ENCODE data around the gene ATP2B1. TPM values are rescaled to one million over a fixed set of nuclear protein-coding genes. Genes with fewer than 3 reads are reported as not detected.

The ATP2B1 gene
- total RNA-seq, 1 donor from 2014 or later: 43.3 TPM

DNA sequence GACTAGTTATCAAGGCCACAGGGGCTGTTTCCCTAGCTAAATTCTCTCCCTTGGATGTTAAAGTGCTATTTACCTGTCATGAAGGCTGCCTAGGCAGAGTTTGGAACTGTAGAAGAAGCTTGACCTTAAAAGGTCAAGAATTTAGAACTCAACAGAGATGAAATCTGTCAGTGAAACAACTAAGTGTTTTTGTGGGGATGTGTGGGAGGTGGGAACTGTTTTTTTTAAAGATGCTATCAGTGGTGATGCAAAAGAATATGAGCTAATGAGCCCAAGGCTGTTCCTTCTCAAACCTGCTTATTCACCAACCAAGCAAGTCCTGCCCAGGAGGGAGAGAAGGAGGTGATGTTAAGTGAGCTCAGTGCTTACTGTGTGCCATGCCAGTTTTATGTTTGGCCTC lies 142.0 kb downstream of the ATP2B1 start:
- DNase-seq (ENCODE audit: low spot score) (no peak), ATAC-seq (no peak)
- intact Hi-C loops (cut with DNase I): no loop called here

- DNase-seq (ENCODE audit: low spot score): no peak
- ATAC-seq: no peak
- intact Hi-C loops (cut with DNase I): no loop called here
Observed at GRCh38 chr12:89565002-89565401, 143.6 kb downstream of the ATP2B1 start.

DNA sequence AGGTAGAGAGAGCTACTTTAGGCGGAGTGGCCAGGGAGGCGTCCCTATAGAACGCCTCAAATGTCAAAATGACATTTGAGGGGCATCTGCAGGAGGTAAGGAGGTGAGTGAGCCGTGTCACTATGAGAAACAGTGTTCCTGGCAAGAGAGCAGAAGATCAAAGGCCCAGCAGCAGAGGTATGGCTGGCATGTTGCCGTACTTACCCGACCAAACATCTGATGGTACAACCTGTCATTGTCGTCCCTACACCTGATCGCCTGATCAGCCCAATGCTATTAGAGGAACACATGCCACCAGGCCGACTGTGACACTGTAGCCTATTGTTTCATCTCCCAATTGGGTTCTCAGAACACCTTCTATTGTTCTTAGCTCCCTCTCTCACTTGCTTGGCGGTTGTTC lies 148.9 kb downstream of the ATP2B1 start:
- ATAC-seq: no peak
- no peak for DNase-seq (ENCODE audit: low spot score)
- intact Hi-C loops (cut with DNase I): no loop called here

DNA sequence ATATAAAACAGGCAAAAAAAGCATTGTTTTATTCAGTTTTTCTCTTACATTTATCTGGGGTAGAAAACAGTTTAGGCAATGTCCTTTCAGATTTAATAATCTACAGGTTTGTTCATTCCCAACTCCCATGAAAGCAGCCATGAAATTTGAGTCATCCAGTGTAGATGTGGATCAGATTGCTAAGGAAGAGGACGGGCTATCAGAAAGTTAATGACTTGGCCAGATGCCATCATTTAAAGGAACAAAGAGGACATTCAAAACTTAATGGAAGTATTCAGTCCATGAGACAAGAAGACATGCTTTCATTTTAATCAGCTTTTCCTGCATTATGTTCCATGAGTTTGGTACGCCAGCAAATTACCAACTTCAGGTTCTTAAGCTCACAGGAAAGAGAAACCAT lies 151.7 kb downstream of the ATP2B1 start:
- no peak for DNase-seq (ENCODE audit: low spot score)
- intact Hi-C loops (cut with DNase I): no loop called here
- no peak for ATAC-seq

GRCh38 chr12:89552376-89552775 lies 156.3 kb downstream of the ATP2B1 start:
- intact Hi-C loops (cut with DNase I): no loop called here
- DNase-seq (ENCODE audit: low spot score) (no peak), ATAC-seq (no peak)

- DNase-seq (ENCODE audit: low spot score) (no peak), ATAC-seq (no peak)
- intact Hi-C loops (cut with DNase I): no loop called here
Observed at GRCh38 chr12:89551747-89552146, 156.9 kb downstream of the ATP2B1 start.

DNA sequence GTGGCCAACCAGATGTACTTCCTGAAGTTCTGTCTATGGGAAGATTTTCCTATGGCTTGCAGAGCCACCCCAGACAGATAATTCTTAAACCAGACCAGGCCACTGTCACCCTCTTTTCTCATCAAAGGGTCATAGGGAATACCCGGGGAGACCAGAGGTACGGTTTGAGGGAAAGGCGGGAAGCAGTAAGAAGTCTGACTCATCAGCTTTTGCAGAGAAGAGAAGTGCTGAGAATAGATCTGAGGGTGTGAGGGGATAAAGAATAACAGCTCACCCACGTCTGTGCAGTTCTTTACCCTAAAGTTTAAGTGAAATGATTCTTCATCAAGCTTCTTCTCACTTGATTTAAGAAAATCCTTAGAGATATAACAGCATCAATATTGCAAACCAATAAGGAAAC lies 161.5 kb downstream of the ATP2B1 start:
- no peak for ATAC-seq

DNA sequence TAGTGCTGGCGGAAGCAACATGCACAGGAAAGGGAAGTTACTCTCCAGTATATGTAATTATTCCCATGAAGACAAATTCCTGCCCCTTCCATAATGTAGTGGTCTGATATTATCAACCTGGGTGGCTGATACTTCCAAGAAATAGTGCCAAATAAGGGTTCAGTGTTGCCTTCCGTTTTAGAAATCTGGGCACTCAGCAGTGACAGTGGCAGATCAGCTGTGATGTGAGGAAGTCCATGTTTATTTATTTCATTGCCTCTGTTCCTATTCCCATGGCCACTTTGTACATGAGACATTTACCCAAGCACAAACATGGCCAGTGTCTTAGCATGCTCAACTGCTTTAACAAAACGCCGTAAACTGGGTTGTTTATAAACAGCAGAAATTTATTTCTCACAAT lies 162.5 kb downstream of the ATP2B1 start:
- no peak for ATAC-seq
- no peak for DNase-seq (ENCODE audit: low spot score)
- intact Hi-C loops (cut with DNase I): loop anchor here (5.0 kb wide), 1 partner anchor 571 kb away; no protein-coding TSS in a partner anchor

More for the DNA sequence above, 161.5 kb downstream of the ATP2B1 start:
- intact Hi-C loops (cut with DNase I): loop anchor here (5.0 kb wide), 1 partner anchor 570 kb away; no protein-coding TSS in a partner anchor
- no peak for DNase-seq (ENCODE audit: low spot score)

- peak; percentile 57 for DNase-seq (ENCODE audit: low spot score)
Observed at GRCh38 chr12:89544681-89545184, 163.9 kb downstream of the ATP2B1 start.

DNA sequence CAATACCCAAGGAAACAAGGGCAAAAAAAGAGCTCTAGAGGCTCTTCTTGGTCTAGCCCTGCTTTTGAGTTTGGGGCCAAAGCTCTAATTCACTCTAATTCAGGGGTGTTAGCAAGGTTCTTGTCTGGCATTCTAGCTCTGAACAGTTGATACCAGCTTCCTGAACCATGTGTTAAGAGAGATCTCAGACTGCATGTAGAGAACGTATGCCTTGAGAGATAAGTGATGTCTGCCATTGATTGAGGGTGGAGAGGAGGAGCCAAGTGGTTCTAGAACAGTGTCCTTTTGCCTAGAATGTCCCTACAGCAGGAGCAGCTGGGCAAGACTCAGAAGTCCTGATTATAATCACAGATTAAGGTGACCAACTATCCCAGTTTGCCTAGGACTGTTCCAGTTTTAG lies 164.6 kb downstream of the ATP2B1 start:
- DNase-seq (ENCODE audit: low spot score): no peak
- intact Hi-C loops (cut with DNase I): no loop called here
- no peak for ATAC-seq

More at GRCh38 chr12:89544681-89545184, 163.9 kb downstream of the ATP2B1 start:
- peak; percentile 55 for ATAC-seq
- intact Hi-C loops (cut with DNase I): loop anchor here (5.0 kb wide), 1 partner anchor 573 kb away; no protein-coding TSS in a partner anchor

- DNase-seq (ENCODE audit: low spot score) (peak; percentile 75), ATAC-seq (peak; percentile 88)
- intact Hi-C loops (cut with DNase I): no loop called here
Observed at GRCh38 chr12:89542912-89543592, 165.6 kb downstream of the ATP2B1 start.

- ATAC-seq: no peak
- no peak for DNase-seq (ENCODE audit: low spot score)
- intact Hi-C loops (cut with DNase I): no loop called here
Observed at GRCh38 chr12:89542236-89542635, 166.4 kb downstream of the ATP2B1 start.

DNA sequence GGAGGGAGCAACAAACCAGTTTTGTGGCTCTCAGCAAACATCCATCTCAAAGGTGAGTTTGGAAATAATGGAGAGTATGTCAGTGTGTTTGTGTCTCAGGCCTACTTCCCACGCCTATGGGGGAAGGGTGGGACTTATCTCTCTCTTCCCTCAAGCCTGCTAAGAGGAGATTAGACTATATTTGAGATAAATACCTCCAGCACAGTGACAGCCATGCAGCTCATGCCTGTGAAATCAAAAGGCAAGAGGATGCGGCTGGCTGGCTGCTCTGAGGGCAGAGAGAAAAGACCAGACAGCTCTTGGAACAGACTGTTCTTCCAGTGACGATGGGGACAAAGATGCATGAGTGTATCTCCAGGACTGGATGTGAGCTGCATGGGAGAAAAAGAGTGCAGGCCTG lies 168.1 kb downstream of the ATP2B1 start:
- DNase-seq (ENCODE audit: low spot score): no peak
- no peak for ATAC-seq
- intact Hi-C loops (cut with DNase I): no loop called here

DNA sequence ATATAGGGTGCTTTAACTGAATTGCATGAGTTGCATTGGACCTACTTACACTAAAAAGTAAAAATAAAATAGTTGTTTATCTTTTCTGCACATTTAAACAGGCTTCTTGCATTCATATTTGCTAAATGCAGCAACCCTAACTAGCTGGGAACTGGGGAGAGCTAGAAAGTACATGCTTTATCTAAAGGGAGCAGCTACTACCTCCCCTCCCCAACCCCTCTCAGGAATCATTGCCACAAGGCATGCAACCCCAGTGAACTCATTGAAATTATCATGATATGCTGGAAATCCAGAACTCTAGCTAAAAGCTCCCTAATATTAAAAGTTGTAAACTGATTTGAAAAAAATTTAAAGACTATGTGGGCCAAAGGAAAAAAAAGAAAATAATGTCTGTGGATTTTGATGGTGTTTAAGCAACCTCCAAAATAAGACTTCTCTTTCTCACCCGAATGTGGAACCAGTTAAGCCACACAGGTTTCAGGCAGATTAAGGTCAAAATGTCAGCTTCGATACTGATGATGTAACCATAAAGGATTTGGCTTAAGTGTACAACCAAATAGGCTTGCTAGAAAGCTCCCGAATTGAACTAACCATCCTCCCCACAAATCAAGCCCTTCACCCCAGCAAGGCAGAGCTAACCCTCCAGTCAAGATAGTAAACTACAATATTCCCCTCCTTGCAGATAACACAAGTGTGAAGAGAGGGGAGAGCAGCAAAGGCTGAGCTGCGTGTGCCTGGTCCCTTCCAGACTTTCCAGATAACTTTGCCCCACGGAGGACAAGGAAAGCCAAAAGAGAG lies 169.0 kb downstream of the ATP2B1 start:
- DNase-seq (ENCODE audit: low spot score): no peak
- intact Hi-C loops (cut with DNase I): no loop called here
- ATAC-seq: no peak

- no peak for ATAC-seq
- DNase-seq (ENCODE audit: low spot score): no peak
- intact Hi-C loops (cut with DNase I): no loop called here
Observed at GRCh38 chr12:89538897-89539296, 169.7 kb downstream of the ATP2B1 start.

Other genes with a start within 250 kb of the ATP2B1 start
- 5.7 TPM for gene GALNT4, start 184.0 kb downstream of the ATP2B1 start, total RNA-seq
- 28.5 TPM for gene POC1B, start 182.8 kb downstream of the ATP2B1 start, total RNA-seq